HG02798 (cell line): ENCODE results near the gene MPZL1.

Experiments
- ATAC-seq: cut with Tn5 transposase; IDR thresholded peaks from one replicate; pipeline ENCODE4 v1.9.1; 2021; ENCODE audit warnings: mild to moderate bottlenecking; ENCODE audit not compliant: unreplicated experiment, poor library complexity

Gene MPZL1

GRCh38 chr1:167746988-167747655 lies 25.3 kb downstream of the MPZL1 start:
- ATAC-seq, result no peak

GRCh38 chr1:167747988-167748387 lies 26.2 kb downstream of the MPZL1 start:
- no peak for ATAC-seq

- ATAC-seq, result no peak
Observed at GRCh38 chr1:167748906-167749305, 27.1 kb downstream of the MPZL1 start.

- ATAC-seq, result no peak
Observed at GRCh38 chr1:167749741-167750140, 28.0 kb downstream of the MPZL1 start.

GRCh38 chr1:167750641-167751040 lies 28.9 kb downstream of the MPZL1 start:
- ATAC-seq, result no peak

GRCh38 chr1:167751676-167752075 lies 29.9 kb downstream of the MPZL1 start:
- ATAC-seq, result no peak

- ATAC-seq, result no peak
Observed at GRCh38 chr1:167752219-167752985, 30.6 kb downstream of the MPZL1 start.

- no peak for ATAC-seq
Observed at GRCh38 chr1:167755654-167756053, 33.9 kb downstream of the MPZL1 start.

GRCh38 chr1:167756730-167757405 lies 35.1 kb downstream of the MPZL1 start:
- ATAC-seq, result no peak

- ATAC-seq, result no peak
Observed at GRCh38 chr1:167757433-167758309, 35.9 kb downstream of the MPZL1 start.

- no peak for ATAC-seq
Observed at GRCh38 chr1:167761400-167761799, 39.6 kb downstream of the MPZL1 start.

GRCh38 chr1:167762061-167762746 lies 40.4 kb downstream of the MPZL1 start:
- no peak for ATAC-seq

GRCh38 chr1:167763525-167764220 lies 41.9 kb downstream of the MPZL1 start:
- ATAC-seq, result no peak

- ATAC-seq, result no peak
Observed at GRCh38 chr1:167764458-167765330, 42.9 kb downstream of the MPZL1 start.

- no peak for ATAC-seq
Observed at GRCh38 chr1:167765496-167765895, 43.7 kb downstream of the MPZL1 start.

- no peak for ATAC-seq
Observed at GRCh38 chr1:167766538-167766937, 44.8 kb downstream of the MPZL1 start.

- no peak for ATAC-seq
Observed at GRCh38 chr1:167767761-167768160, 46.0 kb downstream of the MPZL1 start.

- no peak for ATAC-seq
Observed at GRCh38 chr1:167770127-167770526, 48.3 kb downstream of the MPZL1 start.
